ENCODE results near the gene PCMTD2.
"Not testable (repeated sequence)": the region's sequence is repeated elsewhere in the genome, so short reads cannot be mapped to it uniquely, and the experiment has no call there.

Gene PCMTD2

GRCh38 chr20:64224351-64225170, 31.0 kb upstream of the PCMTD2 start:
- DNase-seq = no peak

DNA sequence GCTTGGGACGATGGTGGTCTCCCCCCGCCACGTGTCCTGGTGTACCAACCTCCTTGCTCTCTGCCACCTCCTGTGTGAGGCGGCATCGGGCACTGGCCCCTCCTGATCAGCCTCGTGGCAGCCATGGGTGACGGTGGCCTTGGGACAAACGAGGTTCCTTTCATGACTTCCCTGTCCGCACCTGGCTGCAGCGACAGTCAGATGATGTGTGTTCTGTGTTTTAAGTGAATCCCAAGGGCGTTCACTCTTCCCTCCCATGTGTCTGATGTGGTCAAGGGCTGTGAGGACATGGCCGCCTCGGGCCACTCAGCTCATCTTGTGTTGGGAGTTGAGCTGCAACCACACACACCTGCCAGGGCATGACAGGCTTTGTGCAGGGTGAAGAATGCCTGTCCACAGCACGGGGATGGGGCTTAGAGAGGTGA, 30.4 kb upstream of the PCMTD2 start:
- DNase-seq = no peak

DNA sequence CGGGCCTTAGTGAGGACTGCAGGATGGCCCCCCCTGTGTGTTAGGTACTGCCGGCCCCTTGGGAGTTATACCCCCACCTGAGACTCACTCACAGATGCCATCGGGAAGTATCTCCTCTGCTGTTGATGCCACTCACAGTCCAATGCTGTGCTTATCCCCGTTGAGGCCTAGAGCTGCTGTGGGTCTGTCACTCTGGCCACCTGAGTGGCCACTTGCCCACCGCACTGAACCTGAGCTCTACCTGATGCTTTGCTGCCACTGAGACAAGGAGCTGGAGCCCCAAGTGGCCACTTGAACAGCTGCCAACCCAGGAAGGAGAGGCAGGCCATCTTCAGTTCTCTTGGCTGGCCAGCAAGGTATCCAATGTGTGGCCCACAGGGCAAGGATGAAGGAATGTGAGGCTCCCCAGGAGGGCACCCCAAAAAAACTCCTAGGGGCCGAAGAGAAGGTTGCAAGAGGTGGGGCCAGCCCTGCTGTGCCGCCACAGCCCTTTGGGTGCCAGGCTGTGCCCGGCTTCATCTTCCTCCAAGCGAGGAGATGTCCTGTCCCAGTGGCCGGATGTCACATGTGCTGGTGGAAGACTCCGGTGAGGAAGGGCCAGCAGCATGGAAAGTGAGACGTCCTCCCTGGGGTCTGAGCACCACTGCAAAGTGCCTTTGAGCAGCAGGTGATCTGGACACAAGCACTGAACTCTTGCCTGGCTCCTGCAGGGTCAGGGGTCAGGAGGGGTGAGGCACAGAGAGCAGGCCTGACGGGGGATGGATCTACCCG, 29.5 kb upstream of the PCMTD2 start:
- DNase-seq = no peak

- no peak for DNase-seq
Observed at GRCh38 chr20:64226686-64227580, 28.6 kb upstream of the PCMTD2 start.

GRCh38 chr20:64228086-64228653, 27.4 kb upstream of the PCMTD2 start:
- no peak for DNase-seq

GRCh38 chr20:64228751-64229506, 26.6 kb upstream of the PCMTD2 start:
- DNase-seq = no peak

- DNase-seq = no peak
Observed at GRCh38 chr20:64229507-64230061, 26.0 kb upstream of the PCMTD2 start.

- no peak for DNase-seq
Observed at GRCh38 chr20:64230461-64231145, 24.9 kb upstream of the PCMTD2 start.

DNA sequence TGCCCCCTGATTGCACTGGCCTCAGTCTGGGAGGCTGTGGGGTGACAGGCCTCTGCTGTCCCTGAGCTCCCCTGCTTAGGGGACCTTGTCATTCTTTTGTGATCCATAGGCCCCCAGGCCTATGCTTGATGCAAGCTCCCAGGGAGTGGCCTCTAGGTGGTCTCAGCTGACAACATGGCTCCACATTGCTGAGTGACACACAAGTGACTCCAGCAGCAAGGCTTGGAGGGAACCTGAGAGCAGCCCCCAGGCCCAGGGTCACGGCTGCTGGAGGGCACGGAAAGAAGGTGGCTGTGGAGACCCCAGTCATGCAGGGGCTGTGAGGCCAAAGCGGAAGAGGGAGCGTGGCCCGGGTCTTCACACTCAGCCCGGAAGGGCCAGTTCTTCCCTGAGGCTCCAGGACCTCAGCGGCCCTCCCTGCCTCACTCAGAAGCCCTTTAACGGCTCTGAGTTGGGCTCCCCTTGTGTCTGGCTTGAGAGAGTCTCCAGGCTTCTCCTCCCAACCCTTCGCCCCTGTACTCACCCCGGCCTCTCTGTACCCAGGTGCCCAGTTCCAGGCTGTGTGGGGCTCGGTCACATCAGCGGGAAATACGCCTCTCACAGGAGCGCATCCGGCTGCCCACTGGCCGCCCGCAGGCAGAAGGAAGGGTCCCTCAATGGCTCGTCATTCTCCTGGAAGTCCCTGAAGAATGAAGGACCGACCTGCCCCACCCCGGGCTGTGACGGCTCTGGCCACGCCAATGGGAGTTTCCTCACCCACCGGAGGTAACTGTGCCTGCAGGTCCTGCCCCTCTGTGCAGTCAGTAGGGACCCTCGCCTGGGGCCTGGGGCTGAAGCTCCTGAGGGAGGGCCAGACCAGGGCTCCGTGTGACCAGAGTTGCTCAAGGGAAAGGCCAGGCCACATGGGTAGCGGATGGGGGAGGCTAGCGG, 23.7 kb upstream of the PCMTD2 start:
- DNase-seq = no peak

DNA sequence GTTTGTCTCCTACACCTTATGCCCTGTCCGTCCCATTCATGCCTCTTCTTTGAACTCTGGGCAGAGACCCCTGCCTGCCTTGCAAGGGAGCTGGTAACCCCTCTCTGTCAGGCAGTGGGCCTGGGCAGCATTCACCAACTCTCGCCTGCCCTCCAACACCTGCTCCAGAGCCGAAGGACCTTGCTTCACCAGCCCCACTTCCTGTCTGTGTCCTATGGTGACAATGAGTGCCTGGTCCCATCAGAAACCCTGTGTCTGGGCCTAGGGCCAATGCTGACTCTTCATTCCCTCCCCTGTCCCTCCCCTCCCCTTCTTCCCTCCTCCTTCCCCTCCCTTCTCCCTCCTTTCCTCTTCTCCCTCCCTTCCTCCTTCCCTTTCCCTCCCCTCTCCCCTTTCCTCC, 22.8 kb upstream of the PCMTD2 start:
- peak; percentile 83 for DNase-seq

GRCh38 chr20:64233725-64234124, 21.8 kb upstream of the PCMTD2 start:
- DNase-seq = no peak

GRCh38 chr20:64234291-64234791, 21.2 kb upstream of the PCMTD2 start:
- DNase-seq = no peak

DNA sequence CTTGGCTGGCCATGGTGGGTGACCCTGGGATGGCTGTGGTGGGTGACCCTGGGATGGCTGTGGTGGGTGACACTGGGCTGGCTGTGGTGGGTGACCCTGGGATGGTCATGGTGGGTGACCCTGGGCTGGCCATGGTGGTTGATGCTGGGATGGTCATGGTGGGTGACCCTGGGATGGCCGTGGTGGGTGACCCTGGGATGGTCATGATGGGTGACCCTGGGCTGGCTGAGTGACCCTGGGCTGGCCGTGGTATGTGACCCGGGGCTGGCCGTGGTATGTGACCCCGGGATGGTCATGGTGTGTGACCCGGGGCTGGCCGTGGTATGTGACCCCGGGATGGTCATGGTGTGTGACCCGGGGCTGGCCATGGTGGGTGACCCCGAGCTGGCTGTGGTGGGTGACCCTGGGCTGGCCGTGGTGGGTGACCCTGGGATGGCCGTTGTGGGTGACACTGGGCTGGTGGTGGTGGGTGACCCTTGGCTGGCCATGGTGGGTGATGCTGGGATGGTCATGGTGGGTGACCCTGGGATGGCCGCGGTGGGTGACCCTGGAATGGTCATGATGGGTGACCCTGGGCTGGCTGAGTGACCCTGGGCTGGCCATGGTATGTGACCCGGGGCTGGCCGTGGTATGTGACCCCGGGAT, 20.5 kb upstream of the PCMTD2 start:
- DNase-seq = not testable (repeated sequence)

DNA sequence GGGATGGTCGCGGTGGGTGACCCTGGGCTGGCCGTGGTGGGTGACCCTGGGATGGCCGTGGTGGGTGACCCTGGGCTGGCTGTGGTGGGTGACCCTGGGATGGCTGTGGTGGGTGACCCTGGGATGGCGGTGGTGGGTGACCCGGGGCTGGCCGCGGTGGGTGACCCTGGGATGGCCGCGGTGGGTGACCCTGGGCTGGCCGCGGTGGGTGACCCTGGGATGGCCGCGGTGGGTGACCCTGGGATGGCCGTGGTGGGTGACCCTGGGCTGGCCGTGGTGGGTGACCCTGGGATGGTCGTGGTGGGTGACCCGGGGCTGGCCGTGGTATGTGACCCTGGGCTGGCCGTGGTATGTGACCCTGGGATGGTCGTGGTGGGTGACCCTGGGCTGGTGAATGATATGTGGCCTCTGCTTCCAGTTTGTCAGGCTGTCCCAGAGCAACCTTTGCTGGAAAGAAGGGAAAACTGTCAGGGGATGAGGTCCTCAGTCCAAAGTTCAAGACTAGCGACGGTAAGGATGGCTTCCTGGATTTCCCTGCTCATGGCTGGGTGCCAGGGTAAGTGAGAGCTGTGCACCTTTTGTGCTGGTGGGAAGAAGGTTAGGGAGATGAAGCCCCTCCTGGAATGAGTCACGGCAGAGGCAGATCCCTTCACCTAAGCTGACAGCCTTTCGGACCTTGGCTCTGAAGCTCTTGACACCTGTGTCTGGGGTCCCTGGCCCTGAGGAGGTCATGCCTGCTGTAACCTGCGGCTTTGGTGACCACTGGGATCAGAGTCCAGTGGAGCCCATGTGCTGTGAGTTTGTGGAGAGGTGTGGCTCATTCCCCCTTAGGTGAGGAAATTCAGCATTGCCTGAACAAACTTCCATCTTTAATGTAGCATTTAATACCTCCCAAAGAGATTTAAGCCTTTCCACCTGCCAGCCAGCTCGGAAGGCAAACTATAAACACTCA, 19.1 kb upstream of the PCMTD2 start:
- DNase-seq = peak; percentile 6

GRCh38 chr20:64237316-64237715, 18.2 kb upstream of the PCMTD2 start:
- no peak for DNase-seq

GRCh38 chr20:64238115-64238825, 17.3 kb upstream of the PCMTD2 start:
- no peak for DNase-seq

GRCh38 chr20:64238851-64239387, 16.6 kb upstream of the PCMTD2 start:
- DNase-seq = no peak
